ENCODE results near the gene ARL15.

Gene ARL15

GRCh38 chr5:53893626-53894025 lies 416.7 kb downstream of the ARL15 start:
- no peak for DNase-seq

GRCh38 chr5:53892224-53892623 lies 418.1 kb downstream of the ARL15 start:
- Histone ChIP-seq H3K36me3 (replicated peaks) (no peaks in the 10 kb centered on the region), H3K27me3 (replicated peaks) (no peaks in the 10 kb centered on the region), H3K27ac (no peak overlapping the region), H3K4me3 (ENCODE audit: low read depth, low read length) (no peak overlapping the region)
- no peak for TF ChIP-seq CTCF (IDR thresholded peaks at IDR 0.05; ENCODE audit: low read depth, low read length, missing control alignments)
- in situ Hi-C loops (cut with HindIII; ENCODE audit: low pct_ligation_motif_present, low sequenced_read_pairs): no loop called here
- no peak for DNase-seq

More at GRCh38 chr5:53893626-53894025, 416.7 kb downstream of the ARL15 start:
- Histone ChIP-seq H3K27me3 (replicated peaks) (no peaks in the 10 kb centered on the region), H3K36me3 (replicated peaks) (no peaks in the 10 kb centered on the region), H3K27ac (no peak overlapping the region), H3K4me3 (ENCODE audit: low read depth, low read length) (no peak overlapping the region)
- no peak for TF ChIP-seq CTCF (IDR thresholded peaks at IDR 0.05; ENCODE audit: low read depth, low read length, missing control alignments)
- in situ Hi-C loops (cut with HindIII; ENCODE audit: low pct_ligation_motif_present, low sequenced_read_pairs): no loop called here

- Histone ChIP-seq H3K27me3 (replicated peaks) (no peaks in the 10 kb centered on the region), H3K27ac (no peak overlapping the region), H3K36me3 (replicated peaks) (no peaks in the 10 kb centered on the region), H3K4me3 (ENCODE audit: low read depth, low read length) (no peak overlapping the region)
- in situ Hi-C loops (cut with HindIII; ENCODE audit: low pct_ligation_motif_present, low sequenced_read_pairs): no loop called here
- no peak for TF ChIP-seq CTCF (IDR thresholded peaks at IDR 0.05; ENCODE audit: low read depth, low read length, missing control alignments)
- DNase-seq: no peak
Observed at GRCh38 chr5:53891159-53891558, 419.2 kb downstream of the ARL15 start.

GRCh38 chr5:53890490-53890889 lies 419.9 kb downstream of the ARL15 start:
- in situ Hi-C loops (cut with HindIII; ENCODE audit: low pct_ligation_motif_present, low sequenced_read_pairs): no loop called here
- H3K27ac ChIP-seq: no peak overlapping the region
- H3K27me3 ChIP-seq (replicated peaks): no peaks in the 10 kb centered on the region
- no peak for DNase-seq
- H3K36me3 ChIP-seq (replicated peaks): no peaks in the 10 kb centered on the region
- no peak for TF ChIP-seq CTCF (IDR thresholded peaks at IDR 0.05; ENCODE audit: low read depth, low read length, missing control alignments)
- no peak overlapping the region for H3K4me3 ChIP-seq (ENCODE audit: low read depth, low read length)

- H3K4me3 ChIP-seq (ENCODE audit: low read depth, low read length): no peak overlapping the region
- DNase-seq: no peak
- H3K27me3 ChIP-seq (replicated peaks): no peaks in the 10 kb centered on the region
- TF ChIP-seq CTCF (IDR thresholded peaks at IDR 0.05; ENCODE audit: low read depth, low read length, missing control alignments): no peak
- in situ Hi-C loops (cut with HindIII; ENCODE audit: low pct_ligation_motif_present, low sequenced_read_pairs): no loop called here
- H3K36me3 ChIP-seq (replicated peaks): no peaks in the 10 kb centered on the region
- no peak overlapping the region for H3K27ac ChIP-seq
Observed at GRCh38 chr5:53884844-53885243, 425.5 kb downstream of the ARL15 start.

- TF ChIP-seq CTCF (IDR thresholded peaks at IDR 0.05; ENCODE audit: low read depth, low read length, missing control alignments): no peak
- Histone ChIP-seq H3K27ac (no peak overlapping the region), H3K27me3 (replicated peaks) (no peaks in the 10 kb centered on the region), H3K36me3 (replicated peaks) (no peaks in the 10 kb centered on the region), H3K4me3 (ENCODE audit: low read depth, low read length) (no peak overlapping the region)
- in situ Hi-C loops (cut with HindIII; ENCODE audit: low pct_ligation_motif_present, low sequenced_read_pairs): no loop called here
- DNase-seq: no peak
Observed at GRCh38 chr5:53884417-53884816, 426.0 kb downstream of the ARL15 start.

Measured in brain microvascular endothelial cell (primary cell).